Prostate gland (tissue), 2 donors: ENCODE measurements around the gene PITX1.

ENCODE experiments used
- POLR2A ChIP-seq: fragments of 450-650 bp; IDR thresholded peaks from one replicate; pipeline ENCODE4 v1.6.1; 2016; ENCODE audit warnings: antibody characterized with exemption, mild to moderate bottlenecking
- POLR2AphosphoS5 ChIP-seq: sonication (generic); formaldehyde crosslinking; IDR thresholded peaks from one replicate; pipeline ENCODE4 v1.6.1; 2017; ENCODE audit warnings: antibody characterized with exemption
- TF ChIP-seq, protein P1 (sequence below), 4 experiments: fragments of 200-600 bp in 2 of 4; fragments of 450-650 bp in 2 of 4; sonication (generic) in 2 of 4; IDR thresholded peaks; 1 replicate in 3 of 4; 2 replicates in 1 of 4; pipeline ENCODE4 v1.5.1; 2016 to 2019; ENCODE audit warnings: antibody characterized with exemption in 4 of 4, mild to moderate bottlenecking in 2 of 4, moderate library complexity in 2 of 4

DNA sequence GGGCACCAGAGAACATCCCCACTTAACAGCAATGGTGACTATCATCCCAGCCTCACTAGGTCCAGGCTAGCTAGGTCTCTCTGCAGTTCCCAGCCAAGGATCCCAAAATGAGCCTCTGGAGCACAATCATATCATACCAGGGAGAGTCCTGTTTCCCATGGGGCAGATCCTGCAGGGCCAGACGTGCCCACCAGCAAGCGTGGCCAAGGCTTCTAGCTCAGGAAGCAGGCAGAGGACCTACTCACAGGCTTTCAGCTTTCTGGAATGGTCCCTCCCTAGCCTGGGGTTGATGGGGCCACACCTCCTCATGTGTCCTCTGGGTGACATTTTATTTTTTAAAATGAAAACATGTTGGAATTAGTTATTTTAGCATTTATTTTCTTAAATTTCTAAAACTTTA, 45.7 kb upstream of the PITX1 start:
- TF ChIP-seq POLR2AphosphoS5 (no peak), POLR2A (no peak)
- TF ChIP-seq, protein P1, sequence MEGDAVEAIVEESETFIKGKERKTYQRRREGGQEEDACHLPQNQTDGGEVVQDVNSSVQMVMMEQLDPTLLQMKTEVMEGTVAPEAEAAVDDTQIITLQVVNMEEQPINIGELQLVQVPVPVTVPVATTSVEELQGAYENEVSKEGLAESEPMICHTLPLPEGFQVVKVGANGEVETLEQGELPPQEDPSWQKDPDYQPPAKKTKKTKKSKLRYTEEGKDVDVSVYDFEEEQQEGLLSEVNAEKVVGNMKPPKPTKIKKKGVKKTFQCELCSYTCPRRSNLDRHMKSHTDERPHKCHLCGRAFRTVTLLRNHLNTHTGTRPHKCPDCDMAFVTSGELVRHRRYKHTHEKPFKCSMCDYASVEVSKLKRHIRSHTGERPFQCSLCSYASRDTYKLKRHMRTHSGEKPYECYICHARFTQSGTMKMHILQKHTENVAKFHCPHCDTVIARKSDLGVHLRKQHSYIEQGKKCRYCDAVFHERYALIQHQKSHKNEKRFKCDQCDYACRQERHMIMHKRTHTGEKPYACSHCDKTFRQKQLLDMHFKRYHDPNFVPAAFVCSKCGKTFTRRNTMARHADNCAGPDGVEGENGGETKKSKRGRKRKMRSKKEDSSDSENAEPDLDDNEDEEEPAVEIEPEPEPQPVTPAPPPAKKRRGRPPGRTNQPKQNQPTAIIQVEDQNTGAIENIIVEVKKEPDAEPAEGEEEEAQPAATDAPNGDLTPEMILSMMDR (IDR thresholded peaks at IDR 0.05) = no peak
